GM18519 (cell line): ENCODE data around the gene YTHDC1.
"Not testable (repeated sequence)": the region's sequence is repeated elsewhere in the genome, so short reads cannot be mapped to it uniquely, and the experiment has no call there.

ENCODE experiments used
- ATAC-seq: cut with Tn5 transposase; IDR thresholded peaks from one replicate; pipeline ENCODE4 v1.9.1; 2021; ENCODE audit warnings: mild to moderate bottlenecking, moderate library complexity; ENCODE audit not compliant: unreplicated experiment, low FRiP score

The YTHDC1 gene

GRCh38 chr4:68299492-68300457 lies 50.1 kb downstream of the YTHDC1 start:
- no peak for ATAC-seq

- no peak for ATAC-seq
Measured at GRCh38 chr4:68297137-68297536, 52.8 kb downstream of the YTHDC1 start.

GRCh38 chr4:68291256-68291655 lies 58.6 kb downstream of the YTHDC1 start:
- ATAC-seq, result no peak

- ATAC-seq, result no peak
Measured at GRCh38 chr4:68288393-68288740, 61.5 kb downstream of the YTHDC1 start.

- ATAC-seq, result no peak
Measured at GRCh38 chr4:68287704-68288392, 62.0 kb downstream of the YTHDC1 start.

GRCh38 chr4:68283714-68284113 lies 66.2 kb downstream of the YTHDC1 start:
- ATAC-seq, result no peak

GRCh38 chr4:68283095-68283494 lies 66.8 kb downstream of the YTHDC1 start:
- no peak for ATAC-seq

- ATAC-seq, result not testable (repeated sequence)
Measured at GRCh38 chr4:68281796-68282740, 67.8 kb downstream of the YTHDC1 start.

- no peak for ATAC-seq
Measured at GRCh38 chr4:68278029-68278428, 71.9 kb downstream of the YTHDC1 start.

GRCh38 chr4:68277627-68278026 lies 72.3 kb downstream of the YTHDC1 start:
- no peak for ATAC-seq

- no peak for ATAC-seq
Measured at GRCh38 chr4:68272860-68273259, 77.0 kb downstream of the YTHDC1 start.

GRCh38 chr4:68272380-68272779 lies 77.5 kb downstream of the YTHDC1 start:
- ATAC-seq, result peak; percentile 39

- ATAC-seq, result peak; percentile 70
Measured at GRCh38 chr4:68271851-68272357, 78.0 kb downstream of the YTHDC1 start.

GRCh38 chr4:68267433-68267944 lies 82.4 kb downstream of the YTHDC1 start:
- ATAC-seq, result no peak

- ATAC-seq, result no peak
Measured at GRCh38 chr4:68264875-68265565, 84.9 kb downstream of the YTHDC1 start.
